Right hindlimb (tissue), 1 donor: ENCODE measurements around the gene CARD11.

Experiments
- DNase-seq: peaks from one replicate; pipeline ENCODE4 v3.0.0-alpha.2; 2018

The CARD11 gene

DNA sequence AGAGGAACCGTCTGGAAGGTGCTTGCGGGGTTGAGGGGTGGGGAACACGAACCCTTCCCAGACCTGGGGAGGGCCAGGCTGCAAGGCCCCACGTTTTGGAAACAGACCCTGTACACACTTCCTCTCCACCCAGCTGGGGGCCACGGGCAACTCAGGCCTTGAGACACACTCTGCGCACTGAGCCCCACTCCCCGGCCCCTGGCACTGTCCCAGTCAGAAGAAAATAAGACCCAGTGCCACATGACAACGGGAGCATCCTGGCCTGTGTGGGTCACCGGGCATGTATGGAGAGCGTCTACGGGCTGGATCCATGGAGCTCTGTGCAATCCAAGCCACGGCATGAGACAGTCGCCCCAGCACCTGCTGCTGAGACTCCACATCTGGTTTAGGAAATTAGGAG, 63.7 kb downstream of the CARD11 start:
- DNase-seq: no peak

DNA sequence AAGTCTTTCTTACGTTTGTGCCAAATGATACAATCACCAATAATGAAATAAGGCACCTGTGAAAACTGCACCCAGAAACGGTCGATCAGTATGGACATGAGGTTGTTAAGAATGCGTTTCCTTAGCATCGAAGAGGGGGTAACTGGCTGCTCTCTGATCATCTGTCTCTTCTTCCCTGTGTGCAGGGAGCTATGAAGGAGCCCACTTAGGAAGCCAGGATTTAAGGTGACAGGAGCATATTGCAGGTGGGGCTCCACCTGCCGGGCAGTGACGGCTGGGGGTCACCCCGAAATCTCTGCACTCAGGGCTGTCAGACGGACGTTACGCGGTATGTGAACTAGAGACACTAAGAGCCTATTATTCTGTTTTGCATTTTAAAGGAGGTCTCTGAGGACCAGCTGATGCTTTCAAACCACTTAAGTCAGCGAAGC, 64.5 kb downstream of the CARD11 start:
- no peak for DNase-seq

DNA sequence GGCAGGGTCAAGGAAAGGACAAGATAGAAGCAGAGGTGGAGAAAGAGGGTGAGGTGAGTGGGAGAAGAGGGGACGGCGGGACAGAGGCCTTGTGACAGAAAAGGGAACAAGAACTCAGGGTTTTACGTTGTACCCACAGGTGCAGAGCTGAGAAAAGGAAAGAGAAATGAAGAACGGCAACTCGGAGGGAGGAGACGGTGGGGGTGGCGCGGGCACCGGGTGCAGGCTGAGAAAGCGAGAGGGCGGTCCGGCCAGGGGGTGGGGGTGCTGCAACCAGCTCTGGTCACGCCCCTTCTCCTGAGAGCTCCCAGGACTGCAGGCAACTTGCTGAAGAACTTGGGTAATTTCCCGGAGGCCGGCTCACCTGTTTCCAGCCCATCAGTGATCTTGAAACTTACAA, 65.3 kb downstream of the CARD11 start:
- DNase-seq: no peak

DNA sequence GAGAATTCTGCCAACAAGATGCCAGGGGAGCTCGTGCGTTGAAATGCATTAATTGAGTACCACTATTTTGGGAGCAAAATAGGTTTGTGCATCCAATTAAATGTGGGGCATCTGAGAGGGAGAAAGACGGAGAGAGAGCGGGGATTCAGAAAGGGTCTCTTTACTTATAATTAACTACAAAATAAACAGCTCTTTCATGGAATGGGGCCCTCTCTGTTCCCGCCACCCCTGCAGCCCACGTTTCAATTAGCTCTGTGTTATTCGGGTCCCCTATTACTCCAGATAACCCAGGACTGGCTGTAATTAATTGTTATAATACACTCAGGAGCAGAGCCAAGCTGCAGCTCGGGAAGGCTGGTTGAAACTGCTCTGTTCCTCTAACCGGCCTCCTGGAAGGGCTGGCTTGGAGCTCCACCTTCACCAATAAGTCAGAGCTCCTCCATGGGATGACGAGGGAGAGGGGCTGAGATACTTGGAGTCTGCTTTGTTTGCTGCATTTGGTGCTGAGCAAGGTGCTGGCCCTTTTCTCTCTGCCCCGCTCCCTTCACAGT, 67.8 kb downstream of the CARD11 start:
- DNase-seq: no peak

DNA sequence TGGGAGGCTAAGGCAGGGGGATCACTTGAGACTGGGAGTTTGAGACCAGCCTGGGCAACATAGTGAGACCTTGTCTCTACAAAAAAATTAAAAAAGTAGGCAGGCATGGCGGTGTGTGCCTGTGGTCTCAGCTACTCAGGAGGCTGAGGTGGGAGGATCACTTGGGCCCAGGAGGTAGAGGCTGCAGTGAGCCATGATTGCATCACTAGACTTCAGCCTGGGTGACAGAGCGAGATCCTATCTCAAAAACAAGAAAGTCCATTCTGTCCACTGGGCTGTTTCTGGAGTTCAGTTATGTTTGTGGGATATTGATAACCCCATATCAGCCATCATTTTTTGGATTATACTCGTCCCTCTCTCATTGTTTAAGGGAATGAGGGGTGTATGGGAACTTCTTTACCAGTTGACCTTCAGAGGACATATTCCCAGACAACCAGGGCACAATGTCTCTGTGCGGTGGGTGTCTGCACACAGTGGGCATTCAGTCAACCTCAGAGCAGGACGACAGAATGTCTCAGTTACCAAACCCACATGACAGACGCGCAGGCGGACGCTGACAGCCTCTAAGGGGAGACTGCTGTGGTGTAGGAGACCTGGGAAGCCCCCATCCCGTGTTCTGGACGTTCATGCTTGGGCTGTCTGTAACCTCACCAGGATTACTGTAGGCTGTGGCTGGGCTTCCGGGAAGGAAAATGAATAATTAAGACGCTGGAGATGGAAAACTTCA, 69.4 kb downstream of the CARD11 start:
- no peak for DNase-seq

DNA sequence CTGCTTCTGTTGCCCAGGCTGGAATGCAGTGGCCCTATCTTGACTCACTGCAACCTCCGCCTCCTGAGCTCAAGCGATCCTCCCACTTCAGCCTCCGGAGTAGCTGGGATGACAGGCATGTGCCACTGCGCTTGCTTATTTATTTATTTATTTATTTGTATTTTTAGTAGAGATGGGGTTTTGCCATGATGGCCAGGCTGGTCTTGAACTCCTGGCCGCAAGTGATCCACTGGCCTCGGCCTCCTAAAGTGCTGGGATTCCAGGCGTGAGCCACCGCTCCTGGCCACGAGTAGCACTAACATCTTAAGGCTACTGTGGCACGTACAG, 70.9 kb downstream of the CARD11 start:
- no peak for DNase-seq

DNA sequence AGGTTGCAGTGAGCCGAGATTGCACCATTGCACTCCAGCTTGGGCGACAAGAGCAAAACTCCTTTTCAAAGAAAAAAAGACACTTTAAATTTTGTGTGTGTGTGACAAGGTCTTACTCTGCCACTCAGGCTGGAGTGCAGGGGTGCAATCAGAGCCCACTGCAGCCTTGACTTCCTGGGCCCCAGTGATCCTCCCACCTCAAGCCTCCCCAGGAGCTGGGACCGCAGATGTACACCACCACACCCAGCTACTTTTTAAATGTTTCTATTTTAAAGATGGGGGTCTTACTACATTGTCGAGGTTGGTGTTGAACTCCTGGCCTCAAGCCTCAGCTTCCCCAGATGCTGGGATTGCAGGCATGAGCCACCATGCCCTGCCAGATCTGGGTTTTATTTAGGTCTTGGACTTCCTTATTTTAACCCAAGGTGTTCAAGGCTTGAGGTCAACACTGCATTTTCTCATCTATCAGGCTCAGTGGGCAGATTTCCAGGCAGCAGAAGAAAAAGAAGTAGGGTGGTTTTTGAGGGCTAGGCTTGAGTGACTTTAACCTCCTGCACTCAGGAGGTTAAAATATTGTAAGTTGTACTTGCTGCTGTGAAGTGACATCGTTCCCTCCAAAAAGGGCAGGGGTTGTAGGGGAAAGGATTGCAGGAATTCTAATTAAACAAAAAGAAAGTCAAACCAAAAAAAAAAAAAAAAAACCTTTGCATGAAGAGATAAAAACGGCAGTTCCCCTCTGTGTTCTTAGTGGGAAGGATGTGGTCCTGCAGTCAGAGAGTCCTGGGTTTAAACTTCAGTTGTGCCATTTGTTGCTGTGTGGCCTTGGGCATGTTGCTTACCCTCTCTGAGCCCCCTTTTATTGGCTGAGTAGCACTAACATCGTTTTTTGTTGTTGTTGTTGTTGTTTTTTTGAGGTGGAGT, 71.5 kb downstream of the CARD11 start:
- no peak for DNase-seq

DNA sequence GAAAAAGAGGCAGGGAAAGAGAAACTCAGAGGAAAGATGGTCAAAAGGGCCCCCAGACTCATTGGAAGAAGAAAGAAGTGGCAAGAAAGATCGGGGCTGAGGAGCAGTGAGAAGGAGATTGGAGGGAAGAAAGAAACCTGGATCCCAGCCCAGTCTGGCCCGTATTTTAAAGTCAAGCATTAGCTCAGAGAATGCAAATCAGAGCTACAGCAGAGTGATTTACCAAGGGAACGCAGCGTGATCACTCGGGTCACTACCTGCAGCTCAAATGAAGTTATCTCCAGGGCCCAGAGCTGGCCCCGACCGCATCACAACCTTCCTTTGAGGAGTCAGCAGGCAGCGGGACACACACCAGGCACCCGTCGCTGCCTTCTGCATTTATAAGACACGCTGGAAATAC, 72.8 kb downstream of the CARD11 start:
- no peak for DNase-seq

DNA sequence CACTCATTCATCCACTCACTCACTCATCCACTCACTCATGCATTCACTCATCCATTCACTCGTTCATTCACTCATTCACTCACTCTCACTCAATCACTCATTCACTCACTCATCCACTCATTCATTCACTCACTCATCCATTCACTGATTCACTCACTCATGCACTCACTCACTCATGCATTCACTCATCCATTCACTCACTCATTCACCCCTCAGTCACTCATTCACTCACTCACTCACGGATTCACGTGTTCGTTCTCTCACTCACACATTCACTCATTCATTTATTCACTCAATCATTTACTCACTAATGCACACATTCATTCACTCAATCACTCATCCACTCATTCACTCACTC, 73.4 kb downstream of the CARD11 start:
- no peak for DNase-seq

DNA sequence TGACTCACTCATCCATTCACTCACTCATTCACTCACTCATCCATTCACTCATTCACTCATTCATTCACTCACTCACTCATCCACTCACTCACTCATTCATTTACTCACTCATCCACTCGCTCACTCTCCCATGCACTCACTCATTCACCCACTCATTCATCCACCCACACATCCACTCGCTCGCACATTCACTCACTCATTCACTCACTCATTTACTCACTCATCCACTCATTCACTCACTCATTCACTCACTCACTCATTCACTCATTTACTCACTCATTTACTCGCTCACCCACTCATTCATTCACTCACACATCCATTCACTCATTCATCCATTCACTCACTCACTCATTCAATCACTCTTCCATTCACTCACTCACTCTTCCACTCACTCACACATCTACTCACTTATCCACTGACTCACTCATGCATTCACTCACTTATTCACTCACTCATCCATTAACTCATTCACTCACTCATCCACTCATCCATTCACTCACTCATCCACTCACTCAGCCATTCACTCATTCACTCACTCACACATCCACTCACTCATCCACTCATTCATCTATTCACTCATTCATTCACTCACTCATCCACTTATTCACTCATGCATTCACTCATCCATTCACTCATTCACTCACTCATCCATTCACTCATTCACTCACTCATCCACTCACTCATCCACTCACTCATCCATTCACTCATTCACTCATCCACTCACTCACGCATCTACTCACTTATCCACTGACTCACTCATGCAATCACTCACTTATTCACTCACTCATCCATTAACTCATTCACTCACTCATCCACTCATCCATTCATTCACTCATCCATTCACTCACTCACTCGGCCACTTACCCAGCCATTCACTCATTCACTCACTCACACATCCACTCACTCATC, 74.0 kb downstream of the CARD11 start:
- no peak for DNase-seq

DNA sequence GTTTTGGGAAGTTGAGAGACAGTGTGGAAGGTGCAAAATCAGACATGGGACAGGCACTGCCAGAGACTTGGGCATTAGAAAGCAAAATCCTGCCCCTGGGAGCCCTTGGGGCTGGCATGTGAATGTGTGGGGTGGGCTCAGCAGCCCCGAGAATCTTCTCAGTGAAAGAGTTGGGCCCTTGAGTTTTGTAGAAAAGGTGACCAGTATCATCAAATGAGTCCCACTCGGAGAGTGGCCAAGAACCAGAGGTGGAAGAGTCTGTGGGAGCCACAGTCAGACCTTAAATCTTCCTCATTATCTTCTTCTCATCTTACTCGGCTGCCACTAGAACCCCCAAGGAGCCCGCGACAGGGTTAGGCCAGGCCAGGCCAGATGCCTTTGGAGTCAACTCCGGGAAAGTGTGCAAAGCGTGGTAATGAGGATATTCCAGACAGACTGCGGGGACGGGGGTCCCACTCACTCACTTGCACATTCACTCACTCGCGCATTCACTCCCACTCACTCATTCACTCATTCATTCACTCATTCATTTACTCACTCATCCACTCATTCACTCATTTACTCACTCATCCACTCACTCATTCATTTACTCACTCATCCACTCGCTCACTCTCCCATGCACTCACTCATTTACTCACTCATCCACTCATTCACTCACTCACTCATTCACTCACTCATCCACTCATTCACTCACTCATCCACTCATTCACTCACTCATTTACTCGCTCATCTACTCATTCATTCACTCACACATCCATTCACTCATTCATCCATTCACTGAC, 74.9 kb downstream of the CARD11 start:
- DNase-seq: no peak

DNA sequence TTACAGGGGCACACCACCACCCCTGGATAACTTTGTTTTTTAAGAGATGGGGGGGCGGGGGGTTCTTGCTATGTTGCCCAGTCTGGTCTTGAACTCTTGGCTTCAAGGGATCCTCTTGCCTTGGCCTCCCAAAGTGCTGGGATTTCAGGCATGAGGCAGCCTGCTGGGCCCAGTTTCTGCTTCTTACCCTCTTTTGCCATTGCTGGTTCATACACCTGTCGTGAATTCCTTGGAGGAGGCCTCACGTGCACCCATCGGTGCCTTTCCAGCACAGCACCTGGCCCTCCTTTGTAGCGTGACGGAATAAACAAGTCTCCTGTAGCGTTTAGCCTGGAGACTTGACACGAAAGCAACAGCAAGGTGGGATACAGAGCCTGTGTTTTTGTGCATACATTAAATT, 75.5 kb downstream of the CARD11 start:
- no peak for DNase-seq

DNA sequence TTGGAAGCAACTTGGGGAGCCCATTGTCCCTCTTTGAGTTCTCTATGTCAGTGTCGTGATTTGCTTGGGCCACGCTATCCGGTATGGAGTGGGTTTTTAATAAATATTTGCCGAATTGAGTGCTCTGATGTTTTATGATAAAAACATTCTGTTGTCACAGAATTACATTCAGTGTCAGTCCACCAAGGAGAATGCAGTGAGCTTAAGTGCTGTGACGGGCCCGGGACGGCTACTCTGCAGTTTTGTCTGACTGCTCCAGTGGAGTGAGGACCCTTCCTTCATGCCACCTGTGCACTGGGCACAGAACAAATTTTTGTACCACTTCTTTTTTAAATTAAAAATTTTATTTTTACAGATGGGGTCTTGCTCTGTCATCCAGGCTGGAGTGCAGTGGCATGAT, 76.0 kb downstream of the CARD11 start:
- no peak for DNase-seq

DNA sequence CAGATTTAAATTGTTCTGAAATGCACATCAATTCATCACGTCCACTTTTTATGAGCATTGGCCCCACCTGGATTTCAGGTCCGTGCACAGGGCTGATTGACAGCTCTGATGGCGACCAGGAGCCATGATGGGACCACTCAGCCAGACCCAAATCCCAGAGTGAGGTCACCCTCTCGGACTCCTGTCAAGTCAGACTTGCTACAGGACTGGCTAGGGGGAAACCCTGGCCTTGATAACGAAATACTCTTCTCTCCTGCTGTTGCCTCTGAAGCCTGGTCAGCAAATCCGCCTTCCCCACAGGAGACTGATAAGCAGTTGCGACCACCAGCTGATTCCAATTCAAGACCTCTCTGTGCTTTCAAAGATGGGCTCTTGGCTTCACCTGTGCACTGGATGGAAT, 76.4 kb downstream of the CARD11 start:
- DNase-seq: no peak

DNA sequence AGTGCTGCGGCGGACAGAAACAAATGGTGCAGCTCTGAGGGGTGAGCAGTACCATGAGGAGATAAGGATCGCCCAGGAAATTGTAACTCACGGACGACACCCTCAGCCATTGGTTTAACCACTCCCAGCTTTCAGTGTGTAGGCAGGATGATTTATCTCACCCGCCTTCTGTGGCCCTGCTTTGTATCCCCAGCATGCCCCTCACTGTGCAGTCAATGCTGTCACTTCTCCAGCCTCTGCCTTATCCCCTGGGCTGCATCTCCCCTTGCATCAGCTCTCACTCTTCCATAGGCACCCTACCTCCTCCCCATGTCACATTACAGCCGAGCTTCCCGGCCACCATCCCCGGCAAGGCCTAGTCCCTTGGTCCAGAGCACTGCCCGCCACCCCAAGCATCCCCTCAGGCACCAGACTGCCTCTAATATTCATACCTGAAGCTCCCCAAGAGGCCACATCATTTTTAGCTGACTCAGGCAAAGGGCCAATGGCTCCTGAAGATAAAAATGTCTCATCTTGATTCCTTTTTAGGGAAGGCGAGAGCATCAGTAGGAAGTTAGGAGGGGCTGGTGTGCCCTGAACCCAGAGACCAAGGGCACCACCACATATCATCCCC, 77.1 kb downstream of the CARD11 start:
- DNase-seq: no peak

DNA sequence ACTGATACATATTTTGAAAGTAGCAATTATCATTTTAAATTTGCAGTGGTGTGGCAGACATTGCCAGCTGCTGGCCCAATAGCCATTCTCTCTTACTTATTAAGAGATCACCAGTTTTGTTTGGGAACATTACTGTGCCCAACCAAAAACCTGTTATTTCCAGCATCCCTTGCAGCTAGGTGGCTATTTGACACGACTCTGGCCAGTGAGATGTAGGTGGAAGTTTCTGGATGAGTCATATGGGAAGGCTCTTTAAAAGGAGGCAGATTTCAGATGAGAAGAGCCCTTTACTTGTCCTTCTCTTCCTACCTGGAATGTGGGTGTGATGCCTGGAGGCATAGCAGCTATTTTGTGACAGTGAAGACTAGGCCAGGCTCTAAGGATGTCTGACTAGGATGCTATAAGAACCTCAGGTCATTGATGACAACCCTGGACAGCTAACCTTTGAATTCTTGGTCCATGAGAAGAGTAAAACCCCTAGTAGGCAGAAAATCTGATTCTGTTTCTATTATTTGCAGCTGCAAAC, 77.9 kb downstream of the CARD11 start:
- no peak for DNase-seq

DNA sequence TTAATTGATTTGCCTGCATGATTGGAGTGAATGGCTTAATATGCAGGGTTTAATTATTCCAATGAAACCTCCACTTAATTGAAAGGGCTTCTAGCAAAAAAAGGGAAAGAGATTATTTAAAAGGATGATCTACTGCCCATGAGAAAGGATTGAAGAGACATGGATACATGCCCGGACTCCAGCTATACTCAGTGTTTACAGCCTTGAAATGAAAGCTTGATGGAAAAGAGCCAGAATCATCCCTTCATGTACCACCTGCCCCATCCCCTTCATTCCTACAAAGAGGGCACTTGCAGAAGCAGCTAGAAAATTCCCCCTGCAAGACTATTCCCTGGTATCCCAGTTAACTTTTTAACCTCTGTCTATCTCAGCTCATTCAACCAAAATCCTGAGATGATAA, 78.4 kb downstream of the CARD11 start:
- no peak for DNase-seq

DNA sequence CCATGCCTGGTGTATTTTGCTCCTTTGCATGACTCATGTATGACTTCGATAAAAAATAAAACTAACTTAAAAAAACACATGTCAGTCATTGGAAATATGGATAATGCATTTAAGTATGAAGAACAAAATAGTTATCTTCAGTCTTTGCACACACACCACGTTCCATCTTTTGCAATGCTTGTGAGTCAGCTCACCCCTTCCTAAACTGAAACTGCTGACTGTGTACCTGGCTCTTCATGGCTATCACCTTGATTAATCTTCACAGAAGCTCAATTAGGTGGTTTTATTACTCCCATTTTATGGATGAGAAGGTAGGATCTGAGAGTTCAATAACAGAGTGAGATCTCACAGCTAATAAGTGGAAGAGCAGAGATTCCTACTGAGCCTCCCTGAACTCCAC, 79.5 kb downstream of the CARD11 start:
- no peak for DNase-seq

DNA sequence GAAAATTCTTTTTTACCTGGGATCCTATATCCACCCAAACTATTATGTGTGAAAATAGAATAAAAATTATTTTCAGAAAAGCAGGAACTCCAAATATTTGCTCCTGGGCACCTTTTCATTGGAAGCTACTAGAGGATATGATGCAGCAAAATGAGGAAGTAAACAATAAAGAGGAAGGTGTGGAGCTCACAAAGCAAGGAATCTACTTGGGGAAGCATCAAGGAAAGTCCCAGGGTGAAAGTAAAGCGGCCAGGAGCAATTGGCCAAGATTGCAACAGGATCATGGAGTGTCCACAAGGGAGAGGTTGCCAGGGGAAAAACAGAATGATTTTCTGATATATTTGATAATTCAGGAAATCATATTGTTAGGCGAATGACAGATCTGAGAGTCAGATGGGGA, 80.8 kb downstream of the CARD11 start:
- no peak for DNase-seq

DNA sequence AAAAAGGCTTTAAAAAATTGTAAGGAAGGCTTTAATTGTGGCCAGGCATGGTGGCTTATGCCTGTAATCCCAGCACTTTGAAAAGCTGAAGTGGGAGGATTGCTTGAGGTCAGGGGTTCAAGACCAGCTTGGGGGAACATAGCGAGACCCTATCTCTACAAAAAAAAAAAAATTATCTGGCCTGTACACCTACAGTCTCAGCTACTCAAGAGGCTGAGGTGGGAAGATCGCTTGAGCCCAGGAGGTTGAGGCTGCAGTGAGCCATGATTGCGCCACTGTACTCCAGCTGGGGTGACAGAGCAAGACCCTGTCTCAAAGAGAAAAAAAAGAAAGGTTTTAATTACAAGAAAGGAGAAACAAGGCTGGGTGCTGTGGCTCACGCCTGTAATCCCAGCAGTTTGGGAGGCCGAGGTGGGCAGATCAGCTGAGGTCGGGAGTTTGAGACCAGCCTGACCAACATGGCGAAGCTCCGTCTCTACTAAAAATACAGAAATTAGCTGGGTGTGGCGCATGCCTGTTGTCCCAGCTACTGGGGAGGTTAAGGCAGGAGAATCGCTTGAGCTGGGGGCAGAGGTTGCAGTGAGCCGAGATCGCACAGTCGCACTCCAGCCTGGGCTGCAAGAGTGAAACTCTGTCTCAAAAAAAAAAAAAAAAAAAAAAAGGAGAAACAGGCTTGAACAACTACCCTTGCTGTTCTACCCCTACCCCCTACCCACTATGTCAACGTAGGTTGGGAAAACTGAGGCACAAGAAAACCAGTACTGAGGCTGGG, 83.7 kb downstream of the CARD11 start:
- peak; percentile 1 for DNase-seq
